ENCODE measurements around the gene LRFN4.

Gene LRFN4

GRCh38 chr11:66834539-66834845 is 22.4 kb upstream of the LRFN4 start:
- H3K27ac ChIP-seq, result no peak overlapping the region
- no peaks in the 10 kb centered on the region for H3K27me3 ChIP-seq
- H3K9ac ChIP-seq, result no peak overlapping the region
- H3K4me1 ChIP-seq, result peaks cover 10% of the 10 kb centered on the region; the same call in 1 of the 2 replicates
- H3K4me2 ChIP-seq, result no peak overlapping the region
- H3K4me3 ChIP-seq, result no peak overlapping the region
- no peaks in the 10 kb centered on the region for H3K9me3 ChIP-seq
- H4K20me1 ChIP-seq, result peaks cover 18% of the 10 kb centered on the region
- H3K36me3 ChIP-seq, result peaks cover 29% of the 10 kb centered on the region
- TF ChIP-seq Cebpa-rat (IDR thresholded peaks at IDR 0.05), result no peak

- Histone ChIP-seq H3K4me1 (peaks cover 13% of the 10 kb centered on the region), H3K9me3 (no peaks in the 10 kb centered on the region), H3K4me2 (no peak overlapping the region), H3K36me3 (peaks cover 32% of the 10 kb centered on the region), H4K20me1 (peaks cover 23% of the 10 kb centered on the region), H3K9ac (no peak overlapping the region), H3K27ac (no peak overlapping the region), H3K4me3 (no peak overlapping the region), H3K27me3 (no peaks in the 10 kb centered on the region)
- TF ChIP-seq Cebpa-rat (IDR thresholded peaks at IDR 0.05), result no peak
Measured at GRCh38 chr11:66834943-66835342, 21.9 kb upstream of the LRFN4 start.

GRCh38 chr11:66835768-66836405 is 21.0 kb upstream of the LRFN4 start:
- Histone ChIP-seq H3K4me1 (peaks cover 23% of the 10 kb centered on the region), H4K20me1 (peaks cover 23% of the 10 kb centered on the region), H3K4me2 (no peak overlapping the region), H3K27me3 (no peaks in the 10 kb centered on the region), H3K9ac (no peak overlapping the region), H3K9me3 (no peaks in the 10 kb centered on the region), H3K27ac (no peak overlapping the region), H3K4me3 (no peak overlapping the region), H3K36me3 (peaks cover 37% of the 10 kb centered on the region)
- TF ChIP-seq Cebpa-rat (IDR thresholded peaks at IDR 0.05), result no peak

GRCh38 chr11:66840317-66841091 is 16.4 kb upstream of the LRFN4 start:
- H3K9ac ChIP-seq, result peak overlapping the region; percentile 21; the same call in 1 of the 2 replicates
- H3K4me1 ChIP-seq, result peaks cover 46% of the 10 kb centered on the region
- H3K27me3 ChIP-seq, result no peaks in the 10 kb centered on the region
- H4K20me1 ChIP-seq, result peaks cover 57% of the 10 kb centered on the region
- no peak overlapping the region for H3K4me3 ChIP-seq
- no peak for TF ChIP-seq Cebpa-rat (IDR thresholded peaks at IDR 0.05)
- H3K27ac ChIP-seq, result no peak overlapping the region
- H3K9me3 ChIP-seq, result no peaks in the 10 kb centered on the region
- peak overlapping the region; percentile 18; the same call in 1 of the 2 replicates for H3K4me2 ChIP-seq
- peaks cover 41% of the 10 kb centered on the region for H3K36me3 ChIP-seq

DNA sequence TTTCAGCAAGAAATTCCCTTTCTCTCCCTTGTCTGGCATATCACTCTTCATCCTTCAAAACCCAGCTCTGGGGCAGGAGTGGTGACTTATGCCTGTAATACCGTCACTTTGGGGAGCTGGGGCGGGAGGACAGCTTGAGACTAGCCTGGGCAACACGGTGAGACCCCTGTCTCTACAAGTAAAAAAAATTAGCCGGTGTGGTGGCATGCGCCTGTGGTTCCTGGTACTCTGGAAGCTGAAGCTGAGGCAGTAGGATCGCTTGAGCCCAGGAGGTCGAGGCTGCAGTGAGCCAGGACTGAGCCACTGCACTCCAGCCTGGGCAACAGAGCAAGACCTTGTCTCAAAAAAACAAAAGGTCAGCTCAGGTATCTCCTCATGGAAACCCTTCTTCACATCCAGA is 15.0 kb upstream of the LRFN4 start:
- peak overlapping the region; percentile 98 for H3K27ac ChIP-seq
- no peak for TF ChIP-seq Cebpa-rat (IDR thresholded peaks at IDR 0.05)

DNA sequence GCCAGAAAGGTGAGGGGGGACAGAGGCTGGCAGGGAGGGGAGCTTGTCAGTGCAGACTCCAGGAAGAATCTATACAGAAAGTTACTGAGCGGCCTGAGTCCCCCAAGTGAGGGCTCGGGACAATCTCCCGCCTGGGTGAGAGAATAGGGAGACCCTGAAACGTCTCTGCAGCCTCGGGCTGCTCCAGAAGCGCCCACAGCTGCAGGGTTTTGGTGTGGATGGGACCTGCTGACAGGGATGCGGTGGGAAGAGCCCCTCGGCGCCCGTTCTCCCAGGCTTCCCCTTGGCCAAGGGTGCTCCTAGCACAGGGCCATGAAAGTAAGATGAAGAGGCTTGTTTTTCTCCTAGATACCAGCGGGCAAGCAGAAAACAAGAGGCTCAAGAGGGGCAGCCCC is 14.4 kb upstream of the LRFN4 start:
- Histone ChIP-seq H3K27ac (peak overlapping the region; percentile 98), H3K4me2 (peak overlapping the region; percentile 92), H3K9me3 (no peaks in the 10 kb centered on the region), H3K4me1 (peaks cover 40% of the 10 kb centered on the region), H3K4me3 (peak overlapping the region; percentile 89), H3K9ac (peak overlapping the region; percentile 98), H4K20me1 (peaks cover 57% of the 10 kb centered on the region), H3K27me3 (no peaks in the 10 kb centered on the region), H3K36me3 (peaks cover 59% of the 10 kb centered on the region)
- no peak for TF ChIP-seq Cebpa-rat (IDR thresholded peaks at IDR 0.05)

More for the DNA sequence above, 15.0 kb upstream of the LRFN4 start:
- no peaks in the 10 kb centered on the region for H3K9me3 ChIP-seq
- H3K27me3 ChIP-seq, result no peaks in the 10 kb centered on the region
- H3K4me1 ChIP-seq, result peaks cover 40% of the 10 kb centered on the region
- peak overlapping the region; percentile 89 for H3K4me3 ChIP-seq
- peaks cover 57% of the 10 kb centered on the region for H4K20me1 ChIP-seq
- H3K9ac ChIP-seq, result peak overlapping the region; percentile 98
- peaks cover 55% of the 10 kb centered on the region for H3K36me3 ChIP-seq
- H3K4me2 ChIP-seq, result peak overlapping the region; percentile 92

- no peak for TF ChIP-seq Cebpa-rat (IDR thresholded peaks at IDR 0.05)
- H3K27me3 ChIP-seq, result no peaks in the 10 kb centered on the region
- H3K27ac ChIP-seq, result peak within 1 kb of the TSS; percentile 98
- peaks cover 59% of the 10 kb centered on the region for H3K36me3 ChIP-seq
- peak within 1 kb of the TSS; percentile 89 for H3K4me3 ChIP-seq
- H3K4me1 ChIP-seq, result peaks cover 40% of the 10 kb centered on the region
- peaks cover 52% of the 10 kb centered on the region for H4K20me1 ChIP-seq
- H3K9ac ChIP-seq, result peak within 1 kb of the TSS; percentile 98
- H3K4me2 ChIP-seq, result peak within 1 kb of the TSS; percentile 98
- no peaks in the 10 kb centered on the region for H3K9me3 ChIP-seq
Measured at GRCh38 chr11:66842896-66843775, 13.7 kb upstream of the LRFN4 start, which contains the start of gene RCE1. Gene RCE1 (plus strand): TSS chr11:66843441. CDS start chr11:66843456, 15 bp downstream.

DNA sequence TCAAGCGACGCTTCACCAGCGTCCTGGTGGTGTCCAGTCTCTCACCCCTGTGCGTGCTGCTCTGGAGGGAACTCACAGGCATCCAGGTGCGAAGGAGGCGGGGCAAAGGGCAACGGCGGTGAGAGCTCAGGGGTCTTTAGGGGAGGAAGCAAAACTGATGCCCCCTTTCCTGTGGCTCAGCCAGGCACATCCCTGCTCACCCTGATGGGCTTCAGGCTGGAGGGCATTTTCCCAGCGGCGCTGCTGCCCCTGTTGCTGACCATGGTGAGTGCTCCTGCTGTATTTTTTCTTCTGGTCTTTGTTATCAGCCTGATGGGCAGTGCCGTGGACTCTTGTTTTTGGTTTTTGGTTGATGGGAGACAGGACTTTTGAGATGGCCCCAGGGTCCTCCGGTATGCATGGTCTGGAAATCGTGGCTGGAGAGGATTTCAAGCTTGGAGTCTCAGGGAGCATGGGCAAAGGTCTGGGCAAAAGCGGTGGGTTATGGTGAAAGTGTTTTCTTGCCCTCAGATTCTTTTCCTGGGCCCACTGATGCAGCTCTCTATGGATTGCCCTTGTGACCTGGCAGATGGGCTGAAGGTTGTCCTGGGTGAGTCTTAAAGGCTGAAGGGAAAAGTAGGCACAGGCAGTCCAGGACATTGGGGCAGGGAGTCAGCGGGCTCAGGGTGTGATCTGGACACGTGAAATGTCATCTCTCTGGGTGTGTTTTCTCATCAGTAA is 12.9 kb upstream of the LRFN4 start:
- peak overlapping the region; percentile 98 for H3K9ac ChIP-seq
- peaks cover 40% of the 10 kb centered on the region for H3K4me1 ChIP-seq
- TF ChIP-seq Cebpa-rat (IDR thresholded peaks at IDR 0.05), result no peak
- H3K9me3 ChIP-seq, result no peaks in the 10 kb centered on the region
- H3K27ac ChIP-seq, result peak overlapping the region; percentile 98
- peaks cover 60% of the 10 kb centered on the region for H3K36me3 ChIP-seq
- peak overlapping the region; percentile 98 for H3K4me2 ChIP-seq
- H3K4me3 ChIP-seq, result peak overlapping the region; percentile 89
- peaks cover 44% of the 10 kb centered on the region; the same call in 1 of the 2 replicates for H4K20me1 ChIP-seq
- H3K27me3 ChIP-seq, result no peaks in the 10 kb centered on the region
